IMR-90 (cell line): ENCODE results near the gene USP5. TPM values are rescaled to one million over a fixed set of nuclear protein-coding genes. Genes with fewer than 3 reads are reported as not detected.

ENCODE experiments used
- ATAC-seq: fragments of 200-7000 bp; cut with Tn5 transposase; 2 replicates; pipeline ENCODE4 v1.9.1; 2020; ENCODE audit warnings: low read depth, mild to moderate bottlenecking, moderate library complexity
- BruUV-seq: library from RNA; stranded (reverse); fragments of 400-500 nt; replicated peaks from 2 replicates; lab custom pipeline; 2021; lab: Mats Ljungman, UMichigan
- CTCF ChIA-PET: fragments of 300-600 bp; formaldehyde crosslinking; extraction: SDS; loops from one replicate; lab custom pipeline; 2021; ENCODE audit warnings: antibody characterized with exemption; lab: Yijun Ruan, JAX
- POLR2A ChIA-PET: fragments of 300-600 bp; sonication (Branson Sonifier 250); formaldehyde crosslinking; loops from one replicate; lab custom pipeline; 2022; ENCODE audit warnings: antibody characterized with exemption; ENCODE audit not compliant: unreplicated experiment; lab: Charles Lee
- DNase-seq: peaks from one replicate; pipeline ENCODE4 v3.0.0; 2013
- H2AFZ ChIP-seq: replicated peaks from 2 replicates; pipeline ENCODE3; 2013; ENCODE audit warnings: low read length, mild to moderate bottlenecking; ENCODE audit not compliant: poor library complexity
- H2AK5ac ChIP-seq: 2 replicates; pipeline ENCODE4 v1.6.1; 2013; ENCODE audit warnings: low read depth, low read length, inconsistent platforms
- H2AK9ac ChIP-seq: replicated peaks from 2 replicates; pipeline ENCODE3; 2013; ENCODE audit warnings: mild to moderate bottlenecking, low read depth, low read length, moderate library complexity; ENCODE audit not compliant: poor library complexity
- H2BK120ac ChIP-seq: 2 replicates; pipeline ENCODE4 v1.6.1; 2013; ENCODE audit warnings: low read depth, low read length, inconsistent platforms
- H2BK15ac ChIP-seq: 3 replicates; pipeline ENCODE4 v1.6.1; 2013; ENCODE audit warnings: low read depth, low read length, inconsistent platforms
- H2BK20ac ChIP-seq: 2 replicates; pipeline ENCODE4 v1.6.1; 2013; ENCODE audit warnings: low read depth, mild to moderate bottlenecking, inconsistent platforms, low read length, moderate library complexity
- H2BK5ac ChIP-seq: 2 replicates; pipeline ENCODE4 v1.6.1; 2013; ENCODE audit warnings: mild to moderate bottlenecking, low read depth, low read length, inconsistent platforms; ENCODE audit not compliant: poor library complexity, severe bottlenecking
- H3K14ac ChIP-seq: replicated peaks from 2 replicates; pipeline ENCODE4 v1.6.1; 2013; ENCODE audit warnings: low read depth, low read length, inconsistent platforms
- H3K18ac ChIP-seq: 2 replicates; pipeline ENCODE4 v1.6.1; 2013; ENCODE audit warnings: low read depth, low read length, control low read depth
- H3K23ac ChIP-seq: 2 replicates; pipeline ENCODE4 v1.6.1; 2013; ENCODE audit warnings: low read depth, low read length, inconsistent platforms
- H3K27ac ChIP-seq: 2 replicates; pipeline ENCODE4 v1.5.1; 2013; ENCODE audit warnings: mild to moderate bottlenecking, control low read depth, low read length; ENCODE audit not compliant: insufficient read depth
- H3K27me3 ChIP-seq: 2 replicates; pipeline ENCODE4 v1.6.1; 2013; ENCODE audit warnings: low read length; ENCODE audit not compliant: control insufficient read depth, insufficient read depth
- H3K36me3 ChIP-seq: 2 replicates; pipeline ENCODE4 v1.6.1; 2013; ENCODE audit warnings: low read length, mixed read lengths; ENCODE audit not compliant: control insufficient read depth, insufficient read depth
- H3K4ac ChIP-seq: 2 replicates; pipeline ENCODE4 v1.6.1; 2013; ENCODE audit warnings: low read depth, low read length, inconsistent platforms
- H3K4me1 ChIP-seq: 2 replicates; pipeline ENCODE4 v1.6.1; 2013; ENCODE audit warnings: low read length, mixed read lengths; ENCODE audit not compliant: control insufficient read depth, insufficient read depth
- H3K4me2 ChIP-seq: 2 replicates; pipeline ENCODE4 v1.6.1; 2013; ENCODE audit warnings: low read depth, mild to moderate bottlenecking, control low read depth, low read length, moderate library complexity
- H3K4me3 ChIP-seq: 2 replicates; pipeline ENCODE4 v1.5.1; 2013; ENCODE audit warnings: low read depth, mild to moderate bottlenecking, control low read depth, low read length, moderate library complexity; ENCODE audit not compliant: insufficient read depth
- H3K56ac ChIP-seq: 2 replicates; pipeline ENCODE4 v1.6.1; 2013; ENCODE audit warnings: low read length, inconsistent platforms; ENCODE audit not compliant: insufficient read depth; ENCODE audit errors: extremely low read depth
- H3K79me1 ChIP-seq, 2 experiments: 2 replicates each; pipeline ENCODE4 v1.6.1; 2013; ENCODE audit warnings: low read length in 2 of 2, inconsistent platforms in 1 of 2, low read depth in 1 of 2
- H3K9ac ChIP-seq: 2 replicates; pipeline ENCODE4 v1.6.1; 2013; ENCODE audit warnings: low read depth, low read length, control low read depth
- H3K9me1 ChIP-seq: 2 replicates; pipeline ENCODE4 v1.6.1; 2013; ENCODE audit warnings: low read length, inconsistent platforms; ENCODE audit not compliant: insufficient read depth
- H3K9me3 ChIP-seq: 2 replicates; pipeline ENCODE4 v1.6.1; 2013; ENCODE audit warnings: low read length; ENCODE audit not compliant: control insufficient read depth, insufficient read depth
- H4K20me1 ChIP-seq: 2 replicates; pipeline ENCODE4 v1.6.1; 2013; ENCODE audit warnings: low read length, inconsistent platforms; ENCODE audit not compliant: insufficient read depth
- H4K5ac ChIP-seq: 2 replicates; pipeline ENCODE4 v1.6.1; 2013; ENCODE audit warnings: mild to moderate bottlenecking, low read depth, low read length, control low read depth
- H4K8ac ChIP-seq, 2 experiments: 2 replicates each; pipeline ENCODE4 v1.6.1; 2013; ENCODE audit warnings: low read depth in 2 of 2, low read length in 2 of 2, control low read depth in 1 of 2, inconsistent platforms in 1 of 2
- H4K91ac ChIP-seq: 2 replicates; pipeline ENCODE4 v1.6.1; 2013; ENCODE audit warnings: low read depth, low read length, inconsistent platforms; ENCODE audit not compliant: insufficient read depth
- POLR2A ChIP-seq: IDR thresholded peaks from 2 replicates; pipeline ENCODE4 v1.6.1; 2012; ENCODE audit warnings: mild to moderate bottlenecking, low read depth, low read length
- WGBS, 2 experiments: methylation state at CpG; one replicate each; pipeline versions ENCODE4 v1.1.5 to v1.1.7; 2013; ENCODE audit warnings: missing lambda C conversion rate in 2 of 2; ENCODE audit not compliant: insufficient read length in 1 of 2; ENCODE audit errors: extremely low coverage in 2 of 2; 5-methylcytosine and 5-hydroxymethylcytosine counted together
- dilution Hi-C: fragments of 300-500 bp; cut with HindIII; formaldehyde crosslinking; loops from one replicate; pipeline ENCODE4 v1.14.3; 2018; ENCODE audit warnings: low sequenced_read_pairs; ENCODE audit not compliant: unreplicated experiment
- in situ Hi-C: fragments of 300-500 bp; cut with MboI; formaldehyde crosslinking; loops from 3 replicates; pipeline ENCODE4 v1.14.3; 2019; ENCODE audit warnings: low sequenced_read_pairs, inconsistent platforms, mixed read lengths
- intact Hi-C: fragments of 100-400 bp; cut with micrococcal nuclease; formaldehyde crosslinking; loops from 2 replicates; pipeline ENCODE4 v1.10.0; 2022
- polyA plus RNA-seq, 3 experiments: library from polyadenylated mRNA; depleted of rRNA; stranded (reverse); fragments of >200 nt; gene quantifications; 2 replicates each; pipeline ENCODE4 v1.2.3, GENCODE V29; 2012; ENCODE audit warnings: low replicate concordance in 1 of 3
- total RNA-seq: library from RNA; depleted of rRNA; stranded (reverse); fragments of >200 nt; gene quantifications from 2 replicates; pipeline ENCODE4 v1.2.3, GENCODE V29; 2012
- TF ChIP-seq, protein P1 (sequence below): conservative IDR thresholded peaks from 2 replicates; pipeline ENCODE4 v1.5.1; 2012; ENCODE audit warnings: mild to moderate bottlenecking, low read depth, low read length, improper control_type of control experiment
- TF ChIP-seq, protein P2 (sequence below): fragments of 150-350 bp; IDR thresholded peaks from 2 replicates; pipeline ENCODE4 v1.6.1; 2017; ENCODE audit warnings: mild to moderate bottlenecking, antibody characterized with exemption, low read length, low read depth

The USP5 gene
- total and polyA plus RNA-seq, 2 of the 4 experiments (the other 2 are of a cell fraction), result 69.7 to 125 TPM

DNA sequence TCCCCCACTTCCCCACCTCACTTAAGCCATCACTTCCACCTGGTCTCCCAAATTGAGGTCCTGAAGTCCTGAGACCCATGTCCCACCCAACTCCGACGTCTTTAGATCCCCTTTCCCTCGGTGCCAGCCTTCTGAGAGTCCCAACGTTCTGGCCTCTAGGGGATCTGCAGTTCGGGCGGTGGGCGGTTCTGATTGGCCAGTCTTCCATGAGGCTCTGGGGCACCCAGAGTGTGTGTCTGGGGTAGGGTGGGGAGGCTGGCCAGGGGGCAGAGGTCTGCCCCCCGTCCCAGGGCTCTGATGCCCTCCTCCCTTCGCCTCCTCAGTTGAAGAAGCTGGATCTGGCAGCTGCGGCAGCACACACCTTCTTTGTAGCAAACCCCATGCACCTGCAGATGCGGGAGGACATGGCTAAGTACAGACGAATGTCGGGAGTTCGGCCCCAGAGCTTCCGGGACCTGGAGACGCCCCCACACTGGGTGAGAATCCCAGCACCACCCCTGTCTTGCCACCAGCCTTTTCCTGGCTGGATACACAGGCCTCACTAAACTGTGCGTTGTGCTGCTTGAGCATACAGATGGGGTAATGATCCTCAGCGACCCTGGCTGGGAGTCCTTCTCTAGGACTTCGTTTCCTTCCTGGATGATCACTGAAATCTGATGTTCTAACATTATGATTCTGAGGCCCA is 22.3 kb upstream of the USP5 start:
- Histone ChIP-seq H3K27ac (peak overlapping the region; percentile 96), H3K56ac (peak overlapping the region; percentile 91), H2BK120ac (peak overlapping the region; percentile 49; the same call in 1 of the 2 replicates), H3K36me3 (peaks cover 31% of the 10 kb centered on the region), H3K79me1 (peaks cover 17 to 76% of the 10 kb centered on the region in 2 experiments), H2BK5ac (peak overlapping the region; percentile 89), H3K9ac (peak overlapping the region; percentile 92), H2BK20ac (peak overlapping the region; percentile 49; the same call in 1 of the 2 replicates), H3K4me2 (peak overlapping the region; percentile 85), H3K14ac (peak overlapping the region; percentile 99), H2AFZ (peak overlapping the region; percentile 92), H3K23ac (peak overlapping the region; percentile 97), H3K4me1 (peaks cover 15% of the 10 kb centered on the region), H3K9me3 (no peaks in the 10 kb centered on the region), H2AK9ac (peak overlapping the region; percentile 92), H3K4ac (peak overlapping the region; percentile 97), H2BK15ac (0 out of 3 replicates have a peak overlapping the region, but pooled peaks have one; percentile 47), H3K9me1 (peaks cover 6% of the 10 kb centered on the region), H3K27me3 (no peaks in the 10 kb centered on the region), H3K4me3 (peak overlapping the region; percentile 91), H4K5ac (peak overlapping the region; percentile 88), H3K18ac (peak overlapping the region; percentile 87), H4K91ac (peak overlapping the region; percentile 95), H4K8ac (peak overlapping the region; percentile 78 to 97), H4K20me1 (peaks cover 9% of the 10 kb centered on the region), H2AK5ac (peak overlapping the region; percentile 94)
- 74% methylated on average over 3 of the region's 19 CpGs; no CpG with 5 or more reads in 1 of the 2 experiments for WGBS, 2 experiments
- intact Hi-C loops, result loop anchor here (5.0 kb wide), 1 partner anchor 142 kb away; the partner anchor contains the start of gene ZNF384
- DNase-seq (peak; percentile 43), ATAC-seq (peak; percentile 28)
- BruUV-seq, result no TSS peak
- in situ Hi-C loops, result loop anchor here (5.0 to 10.0 kb wide), 2 partner anchors 77 to 215 kb away; partner anchors contain the start of gene MLF2
- ChIA-PET CTCF (no interaction called here), POLR2A (interaction anchor here (0.6 to 1.4 kb wide), 4 partner anchors 21 to 103 kb away, joined by 3 to 5 read pairs (median 4); partner anchors contain the start of genes CDCA3 and TPI1)
- dilution Hi-C loops, result no loop called here
- TF ChIP-seq, protein P1, sequence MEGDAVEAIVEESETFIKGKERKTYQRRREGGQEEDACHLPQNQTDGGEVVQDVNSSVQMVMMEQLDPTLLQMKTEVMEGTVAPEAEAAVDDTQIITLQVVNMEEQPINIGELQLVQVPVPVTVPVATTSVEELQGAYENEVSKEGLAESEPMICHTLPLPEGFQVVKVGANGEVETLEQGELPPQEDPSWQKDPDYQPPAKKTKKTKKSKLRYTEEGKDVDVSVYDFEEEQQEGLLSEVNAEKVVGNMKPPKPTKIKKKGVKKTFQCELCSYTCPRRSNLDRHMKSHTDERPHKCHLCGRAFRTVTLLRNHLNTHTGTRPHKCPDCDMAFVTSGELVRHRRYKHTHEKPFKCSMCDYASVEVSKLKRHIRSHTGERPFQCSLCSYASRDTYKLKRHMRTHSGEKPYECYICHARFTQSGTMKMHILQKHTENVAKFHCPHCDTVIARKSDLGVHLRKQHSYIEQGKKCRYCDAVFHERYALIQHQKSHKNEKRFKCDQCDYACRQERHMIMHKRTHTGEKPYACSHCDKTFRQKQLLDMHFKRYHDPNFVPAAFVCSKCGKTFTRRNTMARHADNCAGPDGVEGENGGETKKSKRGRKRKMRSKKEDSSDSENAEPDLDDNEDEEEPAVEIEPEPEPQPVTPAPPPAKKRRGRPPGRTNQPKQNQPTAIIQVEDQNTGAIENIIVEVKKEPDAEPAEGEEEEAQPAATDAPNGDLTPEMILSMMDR, result peak; percentile 13; the same call in 1 of the 2 replicates
- TF ChIP-seq, protein P2, sequence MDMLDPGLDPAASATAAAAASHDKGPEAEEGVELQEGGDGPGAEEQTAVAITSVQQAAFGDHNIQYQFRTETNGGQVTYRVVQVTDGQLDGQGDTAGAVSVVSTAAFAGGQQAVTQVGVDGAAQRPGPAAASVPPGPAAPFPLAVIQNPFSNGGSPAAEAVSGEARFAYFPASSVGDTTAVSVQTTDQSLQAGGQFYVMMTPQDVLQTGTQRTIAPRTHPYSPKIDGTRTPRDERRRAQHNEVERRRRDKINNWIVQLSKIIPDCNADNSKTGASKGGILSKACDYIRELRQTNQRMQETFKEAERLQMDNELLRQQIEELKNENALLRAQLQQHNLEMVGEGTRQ, result no peak
- TF ChIP-seq POLR2A, result peak; percentile 57; the same call in 1 of the 2 replicates
